HuH-7.5 (cell line): ENCODE measurements around the gene DNM3.
"Not testable (repeated sequence)": the region's sequence is repeated elsewhere in the genome, so short reads cannot be mapped to it uniquely, and the experiment has no call there.

ENCODE experiments used
- DNase-seq: peaks from one replicate; pipeline ENCODE4 v3.0.0; 2011; ENCODE audit warnings: low spot score

Gene DNM3

DNA sequence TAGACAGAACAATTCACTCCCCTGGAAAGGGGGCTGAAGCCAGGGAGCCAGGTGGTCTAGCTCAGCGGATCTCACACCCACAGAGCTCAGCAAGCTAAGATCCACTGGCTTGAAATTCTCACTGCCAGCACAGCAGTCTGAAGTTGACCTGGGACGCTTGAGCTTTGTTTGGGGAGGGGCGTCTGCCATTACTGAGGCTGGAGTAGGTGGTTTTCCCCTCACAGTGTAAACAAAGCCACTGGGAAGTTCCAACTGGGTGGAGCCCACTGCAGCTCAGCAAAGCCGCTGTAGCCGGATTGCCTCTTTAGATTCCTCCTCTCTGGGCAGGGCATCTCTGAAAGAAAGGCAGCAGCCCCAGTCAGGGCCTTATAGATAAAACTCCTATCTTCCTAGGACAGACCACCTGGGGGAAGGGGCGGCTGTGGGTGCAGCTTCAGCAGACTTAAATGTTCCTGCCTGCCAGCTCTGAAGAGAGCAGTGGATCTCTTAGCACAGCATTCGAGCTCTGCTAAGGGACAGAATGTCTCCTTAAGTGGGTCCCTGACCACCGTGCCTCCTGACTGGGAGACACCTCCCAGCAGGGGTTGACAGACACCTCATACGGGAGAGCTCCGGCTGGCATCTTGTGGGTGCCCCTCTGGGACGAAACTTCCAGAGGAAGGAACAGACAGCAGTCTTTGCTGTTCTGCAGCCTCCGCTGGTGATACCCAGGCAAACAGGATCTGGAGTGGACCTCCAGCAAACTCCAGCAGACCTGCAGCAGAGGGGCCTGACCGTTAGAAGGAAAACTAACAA, 183.8 kb downstream of the DNM3 start:
- DNase-seq, result not testable (repeated sequence)

DNA sequence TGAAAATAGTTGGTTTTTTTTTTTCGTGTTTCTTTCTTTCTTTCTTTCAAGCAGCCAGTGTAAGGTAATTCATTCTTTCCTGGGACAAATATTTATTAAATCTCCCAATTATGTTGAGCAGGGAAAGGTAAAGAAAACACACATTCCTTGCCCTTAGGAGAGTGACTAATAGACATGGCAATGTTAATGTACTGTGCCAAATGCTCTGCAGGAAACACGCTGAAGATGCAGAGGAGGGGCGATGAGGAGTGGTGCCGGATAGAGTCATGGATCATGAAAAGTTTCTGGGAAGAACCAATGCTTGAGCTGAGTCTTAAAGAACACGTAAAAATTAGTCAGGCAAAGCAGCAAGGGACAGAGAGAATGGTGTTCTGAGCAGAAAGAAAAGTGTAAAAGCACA, 199.2 kb downstream of the DNM3 start:
- DNase-seq, result no peak

DNA sequence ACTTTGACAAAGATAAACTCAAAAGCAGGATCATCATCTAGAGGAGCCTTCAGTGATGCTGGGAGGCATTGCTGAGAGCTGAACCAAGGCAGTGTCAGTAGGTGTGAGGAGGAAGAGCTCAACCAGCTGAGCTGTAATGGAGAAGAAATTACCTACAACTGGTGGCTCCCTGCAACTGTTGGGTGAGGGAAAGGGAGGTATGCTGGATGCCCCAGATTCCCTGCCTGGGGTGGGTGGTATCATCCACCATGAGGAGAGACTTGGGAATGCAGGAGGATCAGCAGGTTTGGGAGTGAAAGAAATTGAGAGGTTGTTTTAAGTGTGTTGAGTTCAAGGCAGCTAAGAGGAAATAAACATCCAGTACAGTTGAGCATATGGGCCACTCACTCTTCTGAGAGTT, 199.8 kb downstream of the DNM3 start:
- no peak for DNase-seq

- no peak for DNase-seq
Observed at GRCh38 chr1:172041742-172042141, 200.4 kb downstream of the DNM3 start.

GRCh38 chr1:172043900-172044299, 202.6 kb downstream of the DNM3 start:
- no peak for DNase-seq

DNA sequence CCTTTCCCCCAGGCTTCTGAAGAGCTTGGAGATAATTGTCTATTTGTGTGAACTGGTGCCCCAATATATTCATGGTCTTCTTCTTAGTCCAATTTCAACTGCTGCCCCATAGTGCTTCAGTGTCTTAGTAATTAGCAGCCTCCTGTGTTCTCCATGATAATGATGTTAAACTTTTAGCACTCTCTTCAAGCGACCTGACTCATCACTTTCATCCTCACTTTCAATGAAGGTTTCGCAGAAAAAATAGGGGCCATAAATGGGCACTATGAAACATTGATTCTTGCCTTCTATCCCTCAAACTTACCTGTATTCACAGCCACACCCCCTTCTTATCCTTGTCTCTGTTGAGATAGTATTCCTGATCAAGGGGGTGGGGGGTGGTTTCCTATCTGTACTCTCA, 210.6 kb downstream of the DNM3 start:
- no peak for DNase-seq

DNA sequence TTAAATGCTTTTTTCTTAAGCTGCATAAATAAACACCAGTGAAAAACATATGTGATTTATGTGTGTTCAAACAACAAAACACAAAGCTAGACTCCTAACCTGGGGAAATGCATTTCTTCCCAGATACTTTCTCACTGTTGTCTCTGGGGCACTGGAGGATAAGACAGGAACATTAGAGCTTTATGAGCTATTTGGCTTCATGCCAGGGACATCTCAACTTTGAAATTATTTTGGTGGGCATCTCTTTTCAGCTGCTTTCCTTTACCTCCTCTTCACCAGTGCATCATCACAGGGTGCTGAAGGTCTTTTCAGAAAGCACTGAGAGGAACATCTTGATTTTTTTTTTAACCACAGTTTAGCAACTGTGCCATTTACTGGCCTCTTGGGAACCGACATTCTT, 212.9 kb downstream of the DNM3 start:
- DNase-seq, result no peak

- DNase-seq, result not testable (repeated sequence)
Observed at GRCh38 chr1:172055816-172056419, 214.6 kb downstream of the DNM3 start.

DNA sequence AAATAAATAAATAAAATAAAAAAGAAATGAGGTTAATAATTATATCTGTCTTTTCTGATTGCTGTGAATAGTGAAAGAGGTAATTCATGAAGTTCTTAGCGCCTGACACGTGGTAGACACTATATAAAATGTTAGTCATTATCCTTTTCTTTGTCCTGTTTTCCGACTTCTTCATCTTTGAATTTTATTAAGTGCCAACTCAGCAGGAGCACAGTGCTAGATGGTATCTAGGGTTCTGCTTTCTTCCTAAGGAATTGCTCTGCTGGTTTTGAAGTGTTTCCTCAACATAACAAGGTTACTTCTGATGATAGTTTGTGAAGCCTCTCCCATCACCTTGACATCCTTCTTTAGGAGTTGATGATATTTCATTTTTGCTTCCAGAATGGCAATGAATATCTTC, 227.0 kb downstream of the DNM3 start:
- DNase-seq, result no peak

DNA sequence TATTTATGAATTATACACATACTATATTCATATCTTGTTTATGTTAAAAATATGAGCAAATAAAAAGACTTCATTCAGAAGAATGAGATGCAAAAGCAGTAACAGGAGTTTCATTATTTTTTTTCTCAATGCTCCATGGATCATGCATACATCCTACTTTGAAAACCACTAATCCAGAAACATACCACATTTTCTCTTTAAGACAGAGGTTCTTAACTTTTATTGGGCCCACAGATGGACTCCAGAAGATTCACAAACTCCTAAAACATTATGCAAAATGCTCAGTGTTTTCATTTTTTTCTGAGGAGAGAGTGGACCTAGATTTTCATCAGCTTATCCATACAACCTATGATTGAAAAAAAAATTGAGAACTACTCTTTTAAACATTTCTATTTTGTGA, 227.8 kb downstream of the DNM3 start:
- DNase-seq, result no peak

DNA sequence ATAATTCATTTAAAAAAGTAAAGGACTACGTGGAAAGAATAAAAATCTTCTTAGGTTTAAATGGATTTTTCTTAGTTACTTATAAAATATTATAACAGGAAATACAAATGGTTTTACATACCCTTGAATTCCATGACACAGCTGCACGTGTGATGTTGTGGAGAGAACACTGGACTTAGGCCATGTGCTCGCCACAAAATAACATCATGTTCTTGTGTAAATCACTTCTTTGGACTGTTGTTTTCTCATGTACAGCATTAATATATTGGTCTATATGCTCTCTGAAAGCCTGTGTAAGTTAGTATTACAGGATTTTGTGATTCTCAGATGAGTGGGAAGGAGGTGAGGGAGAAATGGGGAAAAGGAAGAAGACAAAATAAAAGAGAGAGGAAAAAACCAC, 228.2 kb downstream of the DNM3 start:
- no peak for DNase-seq

DNA sequence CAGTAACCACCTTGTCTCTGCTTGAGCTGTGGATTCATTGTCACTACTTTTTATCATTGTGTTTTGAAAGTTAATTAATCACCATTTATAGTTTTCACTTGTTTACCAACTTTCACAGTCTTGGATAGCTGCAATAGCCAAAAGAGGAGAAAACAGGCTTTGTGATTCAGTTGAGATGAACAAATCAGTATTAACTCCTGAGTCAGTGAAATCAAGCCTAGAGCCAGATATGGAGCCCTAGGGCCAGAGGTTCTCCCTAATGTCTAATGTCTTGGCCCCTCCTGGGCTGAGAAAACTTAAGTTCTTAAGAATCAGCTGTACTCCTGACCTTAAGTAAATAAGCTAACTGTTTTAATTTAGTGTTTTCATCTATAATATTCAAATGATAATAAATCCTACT, 228.8 kb downstream of the DNM3 start:
- no peak for DNase-seq

GRCh38 chr1:172071746-172072145, 230.4 kb downstream of the DNM3 start:
- DNase-seq, result no peak

GRCh38 chr1:172079859-172080258, 238.6 kb downstream of the DNM3 start:
- DNase-seq, result not testable (repeated sequence)

DNA sequence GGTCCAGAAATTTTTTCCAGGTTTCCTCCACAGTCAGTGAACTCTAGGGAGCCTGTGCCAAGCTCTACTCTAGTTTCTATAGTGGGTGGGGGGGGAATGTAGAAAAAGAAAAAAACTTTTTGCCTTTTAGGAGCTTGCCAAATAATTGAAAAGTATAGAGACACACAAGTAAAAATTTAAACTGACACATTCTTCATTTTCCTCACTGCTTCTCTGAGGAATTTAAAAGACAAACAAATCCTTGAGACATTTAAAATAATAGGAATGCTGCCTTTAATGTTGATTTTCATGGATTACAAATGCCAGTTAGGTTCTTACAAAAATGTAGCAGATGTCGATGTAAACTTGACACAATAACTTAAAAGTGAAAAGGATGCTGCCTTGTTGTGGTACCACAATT, 241.9 kb downstream of the DNM3 start:
- no peak for DNase-seq

- no peak for DNase-seq
Observed at GRCh38 chr1:172084876-172085275, 243.6 kb downstream of the DNM3 start.

DNA sequence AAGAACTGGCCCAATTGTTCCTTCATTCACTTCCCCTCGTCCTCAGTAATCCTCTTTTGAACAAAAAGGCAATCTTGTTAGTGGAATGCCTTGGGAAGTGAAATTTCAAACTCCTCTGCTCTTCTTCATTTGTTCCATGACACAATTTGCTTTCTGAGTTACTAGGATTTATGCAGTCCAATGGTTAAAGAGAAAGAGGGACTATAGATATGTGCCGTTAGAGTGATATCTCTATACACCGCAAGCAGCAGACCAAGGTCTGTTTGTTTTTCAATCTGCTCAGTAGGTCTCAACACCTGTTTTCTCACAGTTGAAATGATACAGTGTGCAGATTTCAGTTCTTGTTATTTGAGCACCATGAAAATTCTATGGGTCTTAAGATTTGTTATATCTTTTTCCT, 244.0 kb downstream of the DNM3 start:
- DNase-seq, result no peak

DNA sequence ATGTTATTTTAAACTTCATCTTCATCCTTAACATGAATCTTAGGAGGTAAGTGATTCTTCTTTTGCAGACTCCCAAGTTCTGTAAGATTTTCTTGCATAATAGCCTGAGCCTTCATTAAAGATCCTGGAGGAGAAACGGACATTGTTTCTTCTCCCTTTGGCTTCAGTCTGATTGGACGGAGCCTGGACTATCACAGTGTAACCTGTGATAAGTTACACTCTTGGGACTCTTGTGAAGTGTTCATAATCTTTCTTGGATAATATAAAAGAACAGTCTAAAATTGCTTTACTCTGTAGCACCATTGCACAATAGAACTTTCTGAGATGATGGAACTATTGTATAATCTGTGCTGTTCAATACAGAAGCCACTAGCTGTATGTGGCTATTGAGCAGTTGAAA, 244.8 kb downstream of the DNM3 start:
- no peak for DNase-seq

DNA sequence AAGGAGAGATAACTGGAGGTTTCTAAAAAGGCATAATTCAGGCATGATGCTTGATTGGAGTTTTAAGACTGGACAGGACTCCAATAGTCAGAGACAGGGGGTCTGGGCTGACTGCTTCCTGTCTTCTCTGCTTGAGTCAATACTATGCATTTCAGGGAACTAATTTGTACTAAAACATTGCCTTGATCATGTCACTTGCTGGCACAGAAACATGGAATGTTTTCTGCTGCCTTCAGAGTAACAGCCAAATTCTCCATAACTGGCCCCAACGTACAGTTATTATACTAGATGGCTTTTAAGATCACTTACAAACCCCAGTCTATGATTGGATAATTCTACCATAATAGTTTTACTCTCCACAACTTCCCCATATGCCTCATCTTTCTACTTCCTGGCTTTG, 247.0 kb downstream of the DNM3 start:
- DNase-seq, result no peak

DNA sequence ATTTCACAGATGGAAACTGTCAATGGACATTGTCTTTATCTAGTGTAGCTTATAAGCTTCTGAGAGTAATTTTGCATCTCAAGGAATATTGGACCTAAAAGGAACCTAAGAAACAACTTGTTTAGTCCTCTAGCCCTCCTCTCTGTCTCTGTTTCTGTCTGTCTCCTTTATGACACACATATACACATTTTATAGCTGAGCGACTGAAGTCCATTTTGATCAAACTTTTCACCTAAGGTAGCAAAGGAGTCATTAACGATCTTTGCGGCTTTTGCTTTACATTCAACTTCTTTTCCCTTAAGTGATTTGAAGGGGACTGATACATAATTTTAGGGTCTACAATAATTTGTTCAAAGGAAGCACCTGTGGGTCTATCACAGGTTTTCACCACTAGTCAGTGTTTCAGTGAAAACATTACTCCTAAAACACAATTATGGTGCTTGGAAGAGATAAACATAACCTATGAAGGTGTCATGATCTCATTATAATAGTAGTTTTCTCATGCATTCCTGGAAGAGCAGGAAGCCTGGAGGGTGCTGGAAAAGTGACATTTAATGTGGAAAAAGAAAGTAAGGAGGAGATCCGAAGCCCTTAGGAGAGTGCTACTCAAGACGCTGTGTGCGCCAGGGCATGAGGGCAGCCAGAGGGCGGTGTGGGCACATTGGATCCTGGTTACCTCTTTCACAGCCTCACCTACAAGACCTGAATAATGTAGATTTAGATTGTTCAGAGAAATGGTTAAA, 248.6 kb downstream of the DNM3 start:
- no peak for DNase-seq

DNA sequence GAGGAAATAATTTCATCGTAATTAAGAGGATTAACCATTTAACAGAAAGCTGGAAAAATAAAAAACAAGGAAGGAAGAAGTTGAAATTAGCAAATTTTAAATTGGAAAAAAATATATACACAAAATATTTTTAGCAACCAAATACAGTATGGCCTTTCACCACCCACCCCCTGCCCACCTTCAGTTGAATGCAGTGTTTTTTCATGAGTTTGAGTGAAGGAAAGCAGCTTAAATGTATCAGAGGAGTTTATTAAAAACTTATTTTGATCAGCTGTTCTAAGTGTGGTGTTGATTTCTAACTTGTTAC, 249.2 kb downstream of the DNM3 start:
- no peak for DNase-seq

DNA sequence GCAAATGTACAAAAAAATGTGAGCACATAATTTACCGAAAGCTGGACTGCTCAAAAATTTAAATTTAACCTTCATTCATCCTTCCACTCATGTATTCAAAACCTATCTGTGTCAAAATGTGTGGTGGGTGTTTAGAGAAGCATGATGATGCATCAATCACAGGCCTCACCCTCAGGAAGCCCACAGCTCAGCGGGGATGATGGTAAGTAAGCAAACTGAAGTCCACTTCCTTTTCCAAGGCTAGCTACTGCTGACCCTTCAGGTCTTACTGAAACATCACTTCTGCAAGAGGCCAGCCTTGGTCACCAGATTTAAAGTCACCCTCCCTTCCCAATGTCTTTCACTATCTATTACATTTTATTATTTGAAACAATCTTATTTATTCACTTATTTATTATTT, 254.5 kb downstream of the DNM3 start:
- no peak for DNase-seq

DNA sequence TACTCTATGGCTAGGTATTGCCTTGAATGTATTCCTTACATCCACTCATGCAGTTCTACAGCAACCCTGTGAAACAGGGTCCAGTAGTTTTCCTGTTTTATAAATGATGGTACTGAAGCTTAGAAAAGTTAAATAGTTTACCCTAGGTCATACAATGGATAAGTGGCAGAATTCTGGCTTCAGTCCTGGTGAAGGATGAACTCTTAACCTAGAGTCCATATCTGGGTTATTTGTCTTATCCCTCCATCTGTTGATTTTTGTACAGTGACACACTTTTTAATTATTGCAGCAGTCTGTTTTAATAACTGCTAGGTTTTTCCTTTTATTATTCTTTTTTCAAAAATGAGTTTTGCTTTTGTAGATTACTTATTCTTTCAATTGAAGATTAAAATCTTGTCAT, 263.9 kb downstream of the DNM3 start:
- no peak for DNase-seq
